ENCODE data around the gene TMEM17. TPM values are rescaled to one million over a fixed set of nuclear protein-coding genes. Genes with fewer than 3 reads are reported as not detected.

TMEM17 gene
- total and polyA plus RNA-seq, 2 of the 13 experiments (the other 11 are each of a cell fraction or from before 2014, with no cell fraction given), result 0.22 to 0.50 TPM

- TF ChIP-seq KLF11 (CRISPR knock-in tag; IDR thresholded peaks at IDR 0.05) (no peak), ZKSCAN5 (CRISPR knock-in tag; IDR thresholded peaks at IDR 0.05) (no peak), ZNF468 (CRISPR knock-in tag; IDR thresholded peaks at IDR 0.05) (no peak), KDM5A (IDR thresholded peaks at IDR 0.05; ENCODE audit: borderline replicate concordance, low read length) (no peak), HMG20A (CRISPR knock-in tag; IDR thresholded peaks at IDR 0.05; ENCODE audit: borderline replicate concordance) (peak; percentile 47; the same call in 1 of the 2 replicates), ZNF33A (CRISPR knock-in tag; IDR thresholded peaks at IDR 0.05; ENCODE audit: borderline replicate concordance) (0 out of 2 replicates have a peak, but pooled peaks have one; percentile 60), ARID4A (CRISPR knock-in tag; IDR thresholded peaks at IDR 0.05; ENCODE audit: borderline replicate concordance) (peak; percentile 69; the same call in 1 of the 2 replicates), PBX3 (CRISPR knock-in tag; IDR thresholded peaks at IDR 0.05; ENCODE audit: borderline replicate concordance) (no peak), ZNF749 (CRISPR knock-in tag; IDR thresholded peaks at IDR 0.05; ENCODE audit: borderline replicate concordance) (no peak), CBX2 (IDR thresholded peaks at IDR 0.05; ENCODE audit: low read depth, low read length) (no peak), CBX2 (CRISPR knock-in tag; IDR thresholded peaks at IDR 0.05; ENCODE audit: low read depth) (peak; percentile 68; the same call in 1 of the 2 replicates), ZSCAN9 (CRISPR knock-in tag; IDR thresholded peaks at IDR 0.05; ENCODE audit: borderline replicate concordance) (no peak), GPN1 (CRISPR knock-in tag; IDR thresholded peaks at IDR 0.05; ENCODE audit: borderline replicate concordance) (no peak), KDM3A (CRISPR knock-in tag; IDR thresholded peaks at IDR 0.05; ENCODE audit: low read depth) (peak; percentile 97), POLR2A (IDR thresholded peaks at IDR 0.05; ENCODE audit: insufficient read depth in 1 of 2, low read depth in 2 of 2, low read length in 2 of 2) (peak in 1 of 2 experiments; percentile 28; a peak in 1 of 4 replicates), ZNF564 (CRISPR knock-in tag; IDR thresholded peaks at IDR 0.05) (peak; percentile 88), MIER2 (CRISPR knock-in tag; IDR thresholded peaks at IDR 0.05) (peak; percentile 75; the same call in 1 of the 2 replicates), ZNF878 (CRISPR knock-in tag; IDR thresholded peaks at IDR 0.05) (no peak; the same call in 1 of the 2 replicates)
- TF ChIP-seq, protein P1, sequence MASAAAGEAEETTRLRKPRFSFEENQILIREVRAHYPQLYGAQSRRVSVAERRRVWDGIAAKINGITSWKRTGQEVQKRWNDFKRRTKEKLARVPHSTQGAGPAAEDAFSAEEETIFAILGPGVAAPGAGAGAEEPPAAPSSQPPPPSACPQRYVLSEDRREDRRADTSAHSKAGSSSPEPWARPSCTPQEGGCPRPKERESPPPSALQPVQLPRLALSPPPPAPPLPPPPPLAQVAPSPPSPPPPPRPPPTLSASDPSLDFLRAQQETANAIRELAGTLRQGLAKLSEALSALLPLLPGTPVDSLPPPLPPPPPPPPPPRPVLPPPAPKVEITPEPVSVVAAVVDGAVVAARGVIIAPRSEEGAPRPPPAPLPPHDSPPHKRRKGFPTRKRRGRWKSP (CRISPR knock-in tag; IDR thresholded peaks at IDR 0.05), result peak; percentile 75
- TF ChIP-seq, protein P2, sequence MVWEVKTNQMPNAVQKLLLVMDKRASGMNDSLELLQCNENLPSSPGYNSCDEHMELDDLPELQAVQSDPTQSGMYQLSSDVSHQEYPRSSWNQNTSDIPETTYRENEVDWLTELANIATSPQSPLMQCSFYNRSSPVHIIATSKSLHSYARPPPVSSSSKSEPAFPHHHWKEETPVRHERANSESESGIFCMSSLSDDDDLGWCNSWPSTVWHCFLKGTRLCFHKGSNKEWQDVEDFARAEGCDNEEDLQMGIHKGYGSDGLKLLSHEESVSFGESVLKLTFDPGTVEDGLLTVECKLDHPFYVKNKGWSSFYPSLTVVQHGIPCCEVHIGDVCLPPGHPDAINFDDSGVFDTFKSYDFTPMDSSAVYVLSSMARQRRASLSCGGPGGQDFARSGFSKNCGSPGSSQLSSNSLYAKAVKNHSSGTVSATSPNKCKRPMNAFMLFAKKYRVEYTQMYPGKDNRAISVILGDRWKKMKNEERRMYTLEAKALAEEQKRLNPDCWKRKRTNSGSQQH (CRISPR knock-in tag; IDR thresholded peaks at IDR 0.05; ENCODE audit: low read depth), result 0 out of 2 replicates have a peak, but pooled peaks have one; percentile 55
Observed at GRCh38 chr2:62456721-62457539, 49.1 kb downstream of the TMEM17 start (continued).
